Body of pancreas (tissue), 4 donors: ENCODE measurements around the gene PNMT.

Source experiments
- CTCF ChIP-seq, 7 experiments: fragments of 450-650 bp in 4 of 7; fragments of 200-600 bp in 3 of 7; sonication (generic) in 3 of 7; IDR thresholded peaks; one replicate each; pipeline ENCODE4 v1.5.1; 2016 to 2019; ENCODE audit warnings: antibody characterized with exemption in 7 of 7
- POLR2A ChIP-seq, 3 donors: fragments of 450-650 bp; IDR thresholded peaks; one replicate each; pipeline ENCODE4 v1.6.1; 2016; ENCODE audit warnings: antibody characterized with exemption in 3 of 3, mild to moderate bottlenecking in 2 of 3

GRCh38 chr17:39660011-39660360, 8.3 kb upstream of the PNMT start:
- no peak for TF ChIP-seq POLR2A (IDR thresholded peaks at IDR 0.05)
- TF ChIP-seq CTCF (IDR thresholded peaks at IDR 0.05): no peak
